HG03432 (cell line): ENCODE measurements around the gene CNOT10.
A peak's percentile ranks its signal among the peaks of the same experiment; 100 is the strongest.
"Not testable (repeated sequence)": the region's sequence is repeated elsewhere in the genome, so short reads cannot be mapped to it uniquely, and the experiment has no call there.

ENCODE experiments used
- ATAC-seq: cut with Tn5 transposase; IDR thresholded peaks from one replicate; pipeline ENCODE4 v1.9.1; 2021; ENCODE audit warnings: mild to moderate bottlenecking, moderate library complexity; ENCODE audit not compliant: unreplicated experiment

The CNOT10 gene

GRCh38 chr3:32685543-32686185 is 676 bp downstream of the CNOT10 start:
- peak; percentile 1 for ATAC-seq

- ATAC-seq: no peak
These were observed 1.7 kb downstream of the CNOT10 start for GRCh38 chr3:32686713-32687112.

- ATAC-seq: no peak
These were observed 6.9 kb downstream of the CNOT10 start for GRCh38 chr3:32691847-32692246.

- ATAC-seq: no peak
These were observed 11.5 kb downstream of the CNOT10 start for GRCh38 chr3:32696523-32696922.

- no peak for ATAC-seq
These were observed 13.5 kb downstream of the CNOT10 start for GRCh38 chr3:32698506-32698905.

- no peak for ATAC-seq
These were observed 14.4 kb downstream of the CNOT10 start for GRCh38 chr3:32699429-32699828.

GRCh38 chr3:32700244-32700643 is 15.3 kb downstream of the CNOT10 start:
- no peak for ATAC-seq

GRCh38 chr3:32703491-32703972 is 18.5 kb downstream of the CNOT10 start:
- ATAC-seq: no peak

GRCh38 chr3:32705232-32705631 is 20.2 kb downstream of the CNOT10 start:
- no peak for ATAC-seq

- no peak for ATAC-seq
These were observed 21.5 kb downstream of the CNOT10 start for GRCh38 chr3:32706348-32707025.

- no peak for ATAC-seq
These were observed 22.0 kb downstream of the CNOT10 start for GRCh38 chr3:32707026-32707370.

GRCh38 chr3:32708672-32709283 is 23.8 kb downstream of the CNOT10 start:
- no peak for ATAC-seq

- ATAC-seq: no peak
These were observed 24.4 kb downstream of the CNOT10 start for GRCh38 chr3:32709346-32709745.

GRCh38 chr3:32712506-32713055 is 27.6 kb downstream of the CNOT10 start:
- ATAC-seq: no peak

- no peak for ATAC-seq
These were observed 28.2 kb downstream of the CNOT10 start for GRCh38 chr3:32713181-32713580.

- no peak for ATAC-seq
These were observed 34.3 kb downstream of the CNOT10 start for GRCh38 chr3:32719335-32719734.

GRCh38 chr3:32719931-32720330 is 34.9 kb downstream of the CNOT10 start:
- no peak for ATAC-seq

GRCh38 chr3:32725721-32726120 is 40.7 kb downstream of the CNOT10 start:
- no peak for ATAC-seq

- ATAC-seq: no peak
These were observed 48.7 kb downstream of the CNOT10 start for GRCh38 chr3:32733631-32734229.

GRCh38 chr3:32734756-32735155 is 49.8 kb downstream of the CNOT10 start:
- ATAC-seq: no peak

GRCh38 chr3:32743470-32743869 is 58.5 kb downstream of the CNOT10 start:
- not testable (repeated sequence) for ATAC-seq
